HG02678 (cell line): ENCODE measurements around the gene ORC2.

ENCODE experiments used
- ATAC-seq: cut with Tn5 transposase; IDR thresholded peaks from one replicate; pipeline ENCODE4 v1.9.1; 2021; ENCODE audit warnings: mild to moderate bottlenecking, moderate library complexity; ENCODE audit not compliant: unreplicated experiment

ORC2 gene

DNA sequence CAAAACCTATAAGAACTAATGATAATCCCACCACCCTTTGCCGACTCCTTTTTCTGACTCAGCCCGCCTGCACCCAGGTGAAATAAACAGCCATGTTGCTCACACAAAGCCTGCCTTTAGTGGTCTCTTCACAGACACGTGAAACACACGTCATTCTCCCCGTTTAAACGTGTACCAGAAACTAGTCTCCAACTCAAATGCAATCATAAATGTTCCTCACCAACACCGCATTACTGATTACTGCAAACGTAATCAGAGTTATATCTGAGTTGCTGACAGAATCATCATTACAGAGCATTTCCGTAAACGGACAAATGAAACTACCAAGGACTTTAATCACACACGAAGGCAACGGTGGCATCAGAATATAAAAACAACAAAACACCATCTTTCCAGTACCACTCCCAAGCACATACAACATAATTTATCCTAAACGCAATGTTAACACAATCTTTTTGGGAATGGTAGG is 100.9 kb downstream of the ORC2 start:
- no peak for ATAC-seq

DNA sequence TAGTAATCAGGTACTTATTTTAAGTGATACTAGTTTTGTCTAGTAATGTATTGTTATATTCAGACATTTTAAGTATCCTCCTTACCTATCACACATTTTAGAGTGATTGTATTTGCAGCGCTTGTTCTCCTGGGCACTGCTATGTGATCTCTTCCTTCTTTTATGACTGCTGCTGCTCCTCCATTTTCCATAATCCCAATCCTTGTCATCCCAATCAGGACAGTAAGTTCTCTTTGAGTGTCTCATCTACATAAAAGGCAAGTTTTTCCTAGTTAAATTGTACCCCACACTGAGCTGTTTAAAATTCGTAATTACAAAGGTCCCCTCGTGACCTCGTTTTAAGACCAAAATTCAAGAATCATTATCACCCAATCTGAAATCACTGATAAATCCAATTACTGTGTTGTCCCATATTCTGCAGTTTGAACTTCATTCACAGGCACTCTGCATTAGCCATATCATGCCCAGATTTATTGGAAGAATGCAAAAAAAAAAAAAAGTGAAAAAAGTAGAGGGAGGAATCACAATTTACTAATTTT is 101.8 kb downstream of the ORC2 start:
- ATAC-seq = no peak

DNA sequence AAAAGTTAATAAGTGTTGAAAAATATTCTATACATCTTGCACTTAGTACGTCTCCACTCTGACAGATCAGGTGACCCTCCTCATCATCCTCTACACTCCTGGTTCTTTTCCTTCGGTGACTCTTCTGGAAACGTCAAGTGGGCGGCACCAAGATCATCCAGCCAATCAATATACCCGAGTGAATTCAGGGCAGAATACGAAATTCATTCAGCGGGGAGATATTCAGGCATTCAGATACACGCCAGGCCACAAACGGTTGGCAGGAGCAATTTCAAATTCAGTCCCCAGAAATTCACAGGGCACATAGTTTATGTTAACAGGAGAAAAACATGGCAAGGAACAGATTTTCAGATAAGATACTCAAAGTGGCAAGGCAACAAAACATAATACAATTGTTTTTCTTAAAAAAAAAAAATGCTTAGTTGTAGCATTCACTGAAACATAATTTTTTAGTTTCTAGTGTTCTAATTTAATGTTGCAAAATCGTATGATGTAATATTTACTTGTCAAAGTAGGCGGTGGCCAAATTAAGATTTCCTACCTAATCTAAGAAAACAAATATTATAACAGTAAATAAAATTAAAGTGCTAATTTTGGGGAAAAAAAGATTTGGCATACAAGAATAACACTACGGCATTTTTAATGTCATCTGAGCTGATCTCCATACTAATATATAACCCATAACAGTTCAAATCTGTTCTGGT is 103.2 kb downstream of the ORC2 start:
- ATAC-seq = no peak
